ENCODE measurements around the gene TRIM8.

TRIM8 gene

GRCh38 chr10:102682416-102682815 is 38.1 kb downstream of the TRIM8 start:
- H2AFZ ChIP-seq (ENCODE audit: low read depth, low read length, severe bottlenecking), result no peak overlapping the region
- H3F3A ChIP-seq (ENCODE audit: insufficient read depth), result no peaks in the 10 kb centered on the region
- no peak overlapping the region for H3K9ac ChIP-seq (ENCODE audit: low read length)
- H3K36me3 ChIP-seq (ENCODE audit: low read length), result no peaks in the 10 kb centered on the region
- H3K9me2 ChIP-seq (replicated peaks; ENCODE audit: insufficient read depth, low read length), result no peaks in the 10 kb centered on the region
- TF ChIP-seq EZH2phosphoT487 (conservative IDR thresholded peaks at IDR 0.05; ENCODE audit: low read length) (no peak), CTCF (IDR thresholded peaks at IDR 0.05; ENCODE audit: insufficient read depth, low read length, poor library complexity, severe bottlenecking) (no peak)
- H3K4me2 ChIP-seq (ENCODE audit: low read depth, low read length, poor library complexity, severe bottlenecking), result no peak overlapping the region
- no peaks in the 10 kb centered on the region for H3K79me2 ChIP-seq (ENCODE audit: insufficient read depth, low read length)
- H3K27me3 ChIP-seq (ENCODE audit: low read length), result no peaks in the 10 kb centered on the region
- no peaks in the 10 kb centered on the region for H3K9me3 ChIP-seq (ENCODE audit: insufficient read depth, low read length)
- H3K4me3 ChIP-seq (ENCODE audit: insufficient read depth, low read length, poor library complexity, severe bottlenecking), result no peak overlapping the region
- H4K20me1 ChIP-seq (ENCODE audit: low read depth, low read length), result no peaks in the 10 kb centered on the region
- no peak overlapping the region for H3K27ac ChIP-seq (ENCODE audit: low read depth, low read length)

DNA sequence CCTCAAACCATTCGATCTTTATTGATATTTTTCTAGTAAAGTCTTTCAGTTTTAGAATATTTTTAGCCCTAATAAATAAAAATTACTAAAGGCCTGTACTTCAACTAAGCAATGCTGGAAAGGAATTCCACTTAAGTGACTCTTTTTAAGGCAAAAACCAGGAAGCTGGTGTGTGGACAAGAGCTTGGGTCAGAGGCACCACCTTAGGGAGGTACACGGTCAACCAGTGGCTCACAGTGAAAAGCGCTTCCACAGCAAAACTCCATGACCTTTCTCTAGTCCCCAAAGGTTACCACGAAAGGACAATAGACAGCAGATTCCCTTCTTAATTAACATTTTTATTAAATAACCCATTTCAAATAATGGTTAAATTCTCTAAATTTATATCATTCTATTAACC is 38.7 kb downstream of the TRIM8 start:
- Histone ChIP-seq H3K9ac (ENCODE audit: low read length) (no peak overlapping the region), H3K36me3 (ENCODE audit: low read length) (no peaks in the 10 kb centered on the region), H3K4me2 (ENCODE audit: low read depth, low read length, poor library complexity, severe bottlenecking) (no peak overlapping the region), H3K9me2 (replicated peaks; ENCODE audit: insufficient read depth, low read length) (no peaks in the 10 kb centered on the region), H3K79me2 (ENCODE audit: insufficient read depth, low read length) (no peaks in the 10 kb centered on the region), H3F3A (ENCODE audit: insufficient read depth) (no peaks in the 10 kb centered on the region), H3K27me3 (ENCODE audit: low read length) (no peaks in the 10 kb centered on the region), H3K9me3 (ENCODE audit: insufficient read depth, low read length) (no peaks in the 10 kb centered on the region), H2AFZ (ENCODE audit: low read depth, low read length, severe bottlenecking) (no peak overlapping the region), H3K27ac (ENCODE audit: low read depth, low read length) (no peak overlapping the region), H3K4me3 (ENCODE audit: insufficient read depth, low read length, poor library complexity, severe bottlenecking) (no peak overlapping the region), H4K20me1 (ENCODE audit: low read depth, low read length) (no peaks in the 10 kb centered on the region)
- TF ChIP-seq EZH2phosphoT487 (conservative IDR thresholded peaks at IDR 0.05; ENCODE audit: low read length) (no peak), CTCF (IDR thresholded peaks at IDR 0.05; ENCODE audit: insufficient read depth, low read length, poor library complexity, severe bottlenecking) (no peak)

- H3K9me3 ChIP-seq (ENCODE audit: insufficient read depth, low read length), result no peaks in the 10 kb centered on the region
- H4K20me1 ChIP-seq (ENCODE audit: low read depth, low read length), result no peaks in the 10 kb centered on the region
- H3K9ac ChIP-seq (ENCODE audit: low read length), result no peak overlapping the region
- no peaks in the 10 kb centered on the region for H3K36me3 ChIP-seq (ENCODE audit: low read length)
- no peaks in the 10 kb centered on the region for H3F3A ChIP-seq (ENCODE audit: insufficient read depth)
- no peak overlapping the region for H3K4me2 ChIP-seq (ENCODE audit: low read depth, low read length, poor library complexity, severe bottlenecking)
- TF ChIP-seq EZH2phosphoT487 (conservative IDR thresholded peaks at IDR 0.05; ENCODE audit: low read length) (no peak), CTCF (IDR thresholded peaks at IDR 0.05; ENCODE audit: insufficient read depth, low read length, poor library complexity, severe bottlenecking) (no peak)
- no peaks in the 10 kb centered on the region for H3K9me2 ChIP-seq (replicated peaks; ENCODE audit: insufficient read depth, low read length)
- no peaks in the 10 kb centered on the region for H3K27me3 ChIP-seq (ENCODE audit: low read length)
- H3K27ac ChIP-seq (ENCODE audit: low read depth, low read length), result no peak overlapping the region
- no peaks in the 10 kb centered on the region for H3K79me2 ChIP-seq (ENCODE audit: insufficient read depth, low read length)
- H3K4me3 ChIP-seq (ENCODE audit: insufficient read depth, low read length, poor library complexity, severe bottlenecking), result no peak overlapping the region
- H2AFZ ChIP-seq (ENCODE audit: low read depth, low read length, severe bottlenecking), result no peak overlapping the region
Observed at GRCh38 chr10:102683736-102684135, 39.5 kb downstream of the TRIM8 start.

Data from SU-DHL-6 (cell line).